Measurements from ENCODE around the gene BHLHE40.

The BHLHE40 gene

DNA sequence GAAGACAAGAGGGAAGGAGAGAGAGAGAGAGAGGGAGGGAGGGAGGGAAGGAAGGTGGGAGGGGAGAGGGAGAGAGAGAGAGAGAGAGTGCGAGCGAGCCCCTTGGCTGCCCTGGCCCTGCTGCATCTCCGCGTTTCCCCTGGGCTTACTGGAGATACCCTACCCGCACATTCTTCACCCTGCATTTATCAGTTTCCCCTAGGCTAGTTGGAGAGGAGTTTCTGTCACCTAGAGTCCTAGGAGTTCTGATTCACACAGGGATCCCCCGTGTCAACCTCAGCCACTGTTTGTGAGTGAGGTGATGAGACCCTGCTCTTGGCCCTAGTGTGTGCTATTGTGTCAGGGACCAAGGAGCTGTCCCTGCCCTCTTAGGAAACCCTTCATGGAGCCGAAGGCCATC is 18.7 kb downstream of the BHLHE40 start:
- no peak for ATAC-seq
- TF ChIP-seq CSDC2 (CRISPR knock-in tag; IDR thresholded peaks at IDR 0.05) (no peak), ESRRG (CRISPR knock-in tag; IDR thresholded peaks at IDR 0.05) (no peak)

DNA sequence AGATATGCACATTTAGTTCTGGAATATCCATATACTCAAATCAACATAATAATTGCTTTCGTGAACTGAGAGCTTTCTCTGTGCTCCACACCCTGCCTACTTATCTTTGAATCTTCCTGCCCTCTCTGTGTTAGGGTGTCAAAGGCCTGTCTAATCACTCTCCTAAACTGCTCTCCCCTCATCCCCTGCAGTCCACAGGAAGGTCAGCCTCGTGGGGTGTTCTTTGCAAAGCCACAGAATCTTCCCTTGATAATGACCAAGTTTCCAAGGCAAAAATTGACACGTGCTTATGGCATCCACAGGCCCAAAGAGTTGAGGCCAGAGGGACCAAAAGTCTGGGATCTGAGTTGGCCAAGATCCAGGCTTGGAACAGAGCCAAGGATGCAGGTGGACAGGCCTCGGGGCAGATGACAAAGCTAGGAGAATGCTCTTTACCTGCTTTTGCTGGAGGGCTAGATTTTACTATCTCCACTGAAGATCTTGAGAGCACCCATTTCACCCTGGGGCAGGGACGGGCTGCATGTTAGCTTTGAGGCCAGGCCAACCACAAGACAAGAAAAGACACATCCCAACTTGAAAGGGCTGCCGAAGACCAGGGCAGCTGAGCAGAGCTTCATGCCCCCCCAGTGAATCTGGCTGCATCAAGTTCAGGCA is 20.4 kb downstream of the BHLHE40 start:
- ATAC-seq, result no peak
- no peak for TF ChIP-seq ARNTL (CRISPR knock-in tag; IDR thresholded peaks at IDR 0.05; ENCODE audit: borderline replicate concordance, low read depth)
- TF ChIP-seq ZNF8 (CRISPR knock-in tag; IDR thresholded peaks at IDR 0.05), result no peak
- TF ChIP-seq, protein P1, sequence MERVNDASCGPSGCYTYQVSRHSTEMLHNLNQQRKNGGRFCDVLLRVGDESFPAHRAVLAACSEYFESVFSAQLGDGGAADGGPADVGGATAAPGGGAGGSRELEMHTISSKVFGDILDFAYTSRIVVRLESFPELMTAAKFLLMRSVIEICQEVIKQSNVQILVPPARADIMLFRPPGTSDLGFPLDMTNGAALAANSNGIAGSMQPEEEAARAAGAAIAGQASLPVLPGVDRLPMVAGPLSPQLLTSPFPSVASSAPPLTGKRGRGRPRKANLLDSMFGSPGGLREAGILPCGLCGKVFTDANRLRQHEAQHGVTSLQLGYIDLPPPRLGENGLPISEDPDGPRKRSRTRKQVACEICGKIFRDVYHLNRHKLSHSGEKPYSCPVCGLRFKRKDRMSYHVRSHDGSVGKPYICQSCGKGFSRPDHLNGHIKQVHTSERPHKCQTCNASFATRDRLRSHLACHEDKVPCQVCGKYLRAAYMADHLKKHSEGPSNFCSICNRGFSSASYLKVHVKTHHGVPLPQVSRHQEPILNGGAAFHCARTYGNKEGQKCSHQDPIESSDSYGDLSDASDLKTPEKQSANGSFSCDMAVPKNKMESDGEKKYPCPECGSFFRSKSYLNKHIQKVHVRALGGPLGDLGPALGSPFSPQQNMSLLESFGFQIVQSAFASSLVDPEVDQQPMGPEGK (CRISPR knock-in tag; IDR thresholded peaks at IDR 0.05; ENCODE audit: borderline replicate concordance), result no peak
- TF ChIP-seq CSDC2 (CRISPR knock-in tag; IDR thresholded peaks at IDR 0.05), result no peak
- TF ChIP-seq TCF4 (CRISPR knock-in tag; IDR thresholded peaks at IDR 0.05; ENCODE audit: borderline replicate concordance), result no peak
- TF ChIP-seq PPARA (CRISPR knock-in tag; IDR thresholded peaks at IDR 0.05; ENCODE audit: borderline replicate concordance), result no peak
- TF ChIP-seq ZNF565 (CRISPR knock-in tag; conservative IDR thresholded peaks at IDR 0.05; ENCODE audit: low read depth), result no peak
- no peak for TF ChIP-seq GLIS3 (CRISPR knock-in tag; IDR thresholded peaks at IDR 0.05)

DNA sequence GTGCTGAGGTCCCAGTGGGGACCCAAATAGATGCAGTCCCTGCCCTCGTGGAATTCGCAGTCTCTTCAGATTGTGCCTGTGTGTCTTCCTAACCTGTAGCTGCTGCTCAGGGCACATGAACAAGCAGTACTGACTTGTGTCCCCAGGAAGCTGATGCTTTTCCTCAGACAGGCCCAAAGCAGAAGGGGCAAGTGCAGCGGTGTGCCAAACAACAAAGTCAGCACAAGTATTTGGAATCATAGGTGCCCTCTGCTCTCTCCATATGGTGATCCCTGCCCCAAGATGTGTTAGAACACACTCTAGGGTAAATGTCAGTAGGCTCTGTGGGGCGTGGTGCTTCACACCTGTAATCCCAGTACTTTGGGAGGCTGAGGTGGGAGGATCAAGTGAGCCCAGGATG is 21.9 kb downstream of the BHLHE40 start:
- no peak for ATAC-seq
- TF ChIP-seq CSDC2 (CRISPR knock-in tag; IDR thresholded peaks at IDR 0.05), result no peak
- TF ChIP-seq ZNF565 (CRISPR knock-in tag; conservative IDR thresholded peaks at IDR 0.05; ENCODE audit: low read depth), result no peak
- no peak for TF ChIP-seq ZNF8 (CRISPR knock-in tag; IDR thresholded peaks at IDR 0.05)
- TF ChIP-seq, protein P2, sequence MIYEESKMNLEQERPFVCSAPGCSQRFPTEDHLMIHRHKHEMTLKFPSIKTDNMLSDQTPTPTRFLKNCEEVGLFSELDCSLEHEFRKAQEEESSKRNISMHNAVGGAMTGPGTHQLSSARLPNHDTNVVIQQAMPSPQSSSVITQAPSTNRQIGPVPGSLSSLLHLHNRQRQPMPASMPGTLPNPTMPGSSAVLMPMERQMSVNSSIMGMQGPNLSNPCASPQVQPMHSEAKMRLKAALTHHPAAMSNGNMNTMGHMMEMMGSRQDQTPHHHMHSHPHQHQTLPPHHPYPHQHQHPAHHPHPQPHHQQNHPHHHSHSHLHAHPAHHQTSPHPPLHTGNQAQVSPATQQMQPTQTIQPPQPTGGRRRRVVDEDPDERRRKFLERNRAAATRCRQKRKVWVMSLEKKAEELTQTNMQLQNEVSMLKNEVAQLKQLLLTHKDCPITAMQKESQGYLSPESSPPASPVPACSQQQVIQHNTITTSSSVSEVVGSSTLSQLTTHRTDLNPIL (CRISPR knock-in tag; IDR thresholded peaks at IDR 0.05; ENCODE audit: low read depth), result no peak
- TF ChIP-seq, protein P3, sequence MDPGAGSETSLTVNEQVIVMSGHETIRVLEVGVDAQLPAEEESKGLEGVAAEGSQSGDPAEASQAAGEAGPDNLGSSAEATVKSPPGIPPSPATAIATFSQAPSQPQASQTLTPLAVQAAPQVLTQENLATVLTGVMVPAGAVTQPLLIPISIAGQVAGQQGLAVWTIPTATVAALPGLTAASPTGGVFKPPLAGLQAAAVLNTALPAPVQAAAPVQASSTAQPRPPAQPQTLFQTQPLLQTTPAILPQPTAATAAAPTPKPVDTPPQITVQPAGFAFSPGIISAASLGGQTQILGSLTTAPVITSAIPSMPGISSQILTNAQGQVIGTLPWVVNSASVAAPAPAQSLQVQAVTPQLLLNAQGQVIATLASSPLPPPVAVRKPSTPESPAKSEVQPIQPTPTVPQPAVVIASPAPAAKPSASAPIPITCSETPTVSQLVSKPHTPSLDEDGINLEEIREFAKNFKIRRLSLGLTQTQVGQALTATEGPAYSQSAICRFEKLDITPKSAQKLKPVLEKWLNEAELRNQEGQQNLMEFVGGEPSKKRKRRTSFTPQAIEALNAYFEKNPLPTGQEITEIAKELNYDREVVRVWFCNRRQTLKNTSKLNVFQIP (CRISPR knock-in tag; IDR thresholded peaks at IDR 0.05; ENCODE audit: borderline replicate concordance, low read depth), result no peak
- TF ChIP-seq, protein P1 (CRISPR knock-in tag; IDR thresholded peaks at IDR 0.05; ENCODE audit: borderline replicate concordance), result no peak
- TF ChIP-seq ZFP3 (CRISPR knock-in tag; IDR thresholded peaks at IDR 0.05), result no peak
- TF ChIP-seq ESRRG (CRISPR knock-in tag; IDR thresholded peaks at IDR 0.05), result no peak
- no peak for TF ChIP-seq ARNTL (CRISPR knock-in tag; IDR thresholded peaks at IDR 0.05; ENCODE audit: borderline replicate concordance, low read depth)
- no peak for TF ChIP-seq ZFP30 (CRISPR knock-in tag; IDR thresholded peaks at IDR 0.05)

DNA sequence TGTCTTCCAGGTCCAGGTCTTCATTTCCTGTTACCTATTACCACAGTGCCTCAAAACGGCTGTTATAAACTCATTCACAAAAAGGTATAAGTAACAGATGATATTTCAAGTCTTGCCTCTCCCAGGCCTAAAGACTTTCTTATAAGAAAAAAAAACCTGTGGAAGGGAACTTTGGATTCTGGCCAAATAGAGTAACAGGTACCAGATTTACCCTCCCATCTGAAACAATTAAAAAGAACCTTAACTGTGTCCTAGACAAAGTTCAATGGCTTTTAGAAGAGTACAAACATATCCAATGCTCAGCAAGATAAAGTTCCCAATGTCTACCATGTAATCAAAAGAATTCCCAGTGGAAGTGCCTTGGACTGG is 22.6 kb downstream of the BHLHE40 start:
- TF ChIP-seq ZC3H10 (CRISPR knock-in tag; IDR thresholded peaks at IDR 0.05) (no peak), BACH2 (CRISPR knock-in tag; IDR thresholded peaks at IDR 0.05; ENCODE audit: borderline replicate concordance) (no peak), TCF4 (CRISPR knock-in tag; IDR thresholded peaks at IDR 0.05; ENCODE audit: borderline replicate concordance) (no peak), RARB (CRISPR knock-in tag; IDR thresholded peaks at IDR 0.05) (no peak)
- TF ChIP-seq, protein P1 (CRISPR knock-in tag; IDR thresholded peaks at IDR 0.05; ENCODE audit: borderline replicate concordance), result no peak
- TF ChIP-seq, protein P3 (CRISPR knock-in tag; IDR thresholded peaks at IDR 0.05; ENCODE audit: borderline replicate concordance, low read depth), result no peak
- TF ChIP-seq, protein P4, sequence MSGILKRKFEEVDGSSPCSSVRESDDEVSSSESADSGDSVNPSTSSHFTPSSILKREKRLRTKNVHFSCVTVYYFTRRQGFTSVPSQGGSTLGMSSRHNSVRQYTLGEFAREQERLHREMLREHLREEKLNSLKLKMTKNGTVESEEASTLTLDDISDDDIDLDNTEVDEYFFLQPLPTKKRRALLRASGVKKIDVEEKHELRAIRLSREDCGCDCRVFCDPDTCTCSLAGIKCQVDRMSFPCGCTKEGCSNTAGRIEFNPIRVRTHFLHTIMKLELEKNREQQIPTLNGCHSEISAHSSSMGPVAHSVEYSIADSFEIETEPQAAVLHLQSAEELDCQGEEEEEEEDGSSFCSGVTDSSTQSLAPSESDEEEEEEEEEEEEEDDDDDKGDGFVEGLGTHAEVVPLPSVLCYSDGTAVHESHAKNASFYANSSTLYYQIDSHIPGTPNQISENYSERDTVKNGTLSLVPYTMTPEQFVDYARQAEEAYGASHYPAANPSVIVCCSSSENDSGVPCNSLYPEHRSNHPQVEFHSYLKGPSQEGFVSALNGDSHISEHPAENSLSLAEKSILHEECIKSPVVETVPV (CRISPR knock-in tag; IDR thresholded peaks at IDR 0.05), result no peak
- ATAC-seq, result no peak
